GM21360 (cell line): Measurements from ENCODE around the gene TMOD2.

Experiments used
- ATAC-seq: cut with Tn5 transposase; IDR thresholded peaks from one replicate; pipeline ENCODE4 v1.9.1; 2021; ENCODE audit warnings: mild to moderate bottlenecking, moderate library complexity; ENCODE audit not compliant: unreplicated experiment

Gene TMOD2

DNA sequence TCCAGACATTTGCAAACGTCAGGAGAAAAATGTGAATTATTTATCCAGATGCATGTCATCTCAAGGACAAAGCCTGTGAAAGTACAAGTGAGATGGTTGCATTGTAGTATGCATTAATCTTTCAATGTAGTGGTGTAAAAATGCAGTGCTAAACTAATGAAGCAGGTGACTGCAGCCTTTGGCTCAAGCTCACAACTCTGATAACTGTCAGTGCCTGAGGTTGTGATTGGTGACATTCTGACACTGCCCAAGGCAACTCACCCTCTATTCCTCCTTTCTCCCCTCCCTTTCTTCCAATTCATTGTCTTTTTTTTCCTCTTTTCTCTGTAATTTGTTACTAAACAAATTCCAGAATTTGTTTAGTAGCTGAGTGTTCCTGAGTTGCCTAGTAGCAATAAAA lies 58.1 kb downstream of the TMOD2 start:
- no peak for ATAC-seq

DNA sequence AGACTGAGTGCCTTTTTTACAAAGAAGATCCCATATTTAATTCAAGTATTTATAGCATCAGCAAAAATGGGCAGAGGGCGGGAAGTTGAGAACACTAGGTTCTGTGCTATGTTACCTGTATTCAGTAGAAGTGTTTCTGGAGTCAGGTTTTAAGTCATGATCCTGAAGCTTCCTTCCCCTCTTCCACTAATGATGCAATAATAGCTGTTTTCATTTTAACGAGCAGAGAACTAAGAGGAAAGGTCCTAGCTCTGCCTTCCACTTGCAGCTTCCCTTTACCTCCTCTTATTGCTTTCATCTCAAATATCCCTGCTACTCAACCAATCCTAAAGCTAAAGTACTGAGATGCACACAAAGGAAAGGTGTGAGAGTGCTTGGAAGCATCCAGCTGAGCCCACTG lies 61.2 kb downstream of the TMOD2 start:
- no peak for ATAC-seq

DNA sequence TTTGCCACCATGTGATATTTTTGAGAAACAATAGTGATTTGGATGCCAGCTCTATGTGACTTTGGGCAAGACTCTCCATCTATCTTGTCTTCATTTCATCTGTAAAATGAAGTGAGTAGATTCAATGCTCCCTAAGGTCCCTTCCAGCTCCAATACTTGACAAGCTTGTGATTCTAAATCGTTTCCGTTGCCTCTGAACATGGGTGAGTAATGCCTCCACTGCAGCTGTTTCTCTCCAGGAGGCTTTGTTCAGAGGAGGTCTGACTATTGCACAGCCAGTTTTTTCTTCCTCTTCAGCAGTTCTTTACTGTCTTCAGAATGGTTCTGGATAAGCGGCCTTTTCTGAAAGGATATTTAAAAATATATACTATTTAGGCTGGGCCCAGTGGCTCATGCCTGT lies 63.2 kb downstream of the TMOD2 start:
- ATAC-seq: no peak

DNA sequence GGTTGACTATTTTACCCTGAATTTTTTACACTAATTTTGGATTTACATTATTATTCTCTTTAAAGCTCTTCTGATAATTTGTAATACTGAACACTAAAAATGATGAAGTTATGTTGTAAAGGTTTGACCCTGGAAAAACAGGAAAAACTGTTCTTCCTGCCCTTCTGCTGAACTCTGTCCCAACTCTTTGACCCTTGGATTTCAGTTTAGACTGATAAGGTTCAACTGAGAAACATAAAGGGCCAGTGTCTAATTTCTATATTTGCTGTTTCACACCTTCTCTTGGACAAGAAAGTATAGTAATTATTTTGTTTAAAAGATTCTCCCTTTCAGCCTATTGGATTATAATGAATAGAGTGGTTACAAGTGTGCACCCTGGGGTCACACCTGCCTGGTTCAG lies 65.2 kb downstream of the TMOD2 start:
- ATAC-seq: no peak

DNA sequence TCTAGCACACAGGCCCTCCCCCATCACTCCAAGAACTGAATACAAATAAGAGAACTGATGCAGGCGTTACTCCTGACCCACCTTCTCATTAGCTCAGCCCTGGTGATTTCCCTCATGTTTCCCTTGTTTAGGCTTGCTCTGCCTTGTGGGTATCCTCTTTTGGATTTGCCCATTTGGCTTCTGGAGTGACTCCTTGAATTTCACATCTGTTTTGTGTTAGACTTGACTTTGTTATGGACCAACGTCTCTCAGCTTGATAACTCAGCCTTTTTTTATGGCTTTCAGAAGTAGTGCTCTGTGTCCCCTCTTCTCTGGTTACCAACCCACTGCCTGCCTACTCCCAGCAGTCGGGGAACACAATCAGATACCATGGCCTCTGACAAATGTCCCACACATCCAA lies 66.8 kb downstream of the TMOD2 start:
- no peak for ATAC-seq

DNA sequence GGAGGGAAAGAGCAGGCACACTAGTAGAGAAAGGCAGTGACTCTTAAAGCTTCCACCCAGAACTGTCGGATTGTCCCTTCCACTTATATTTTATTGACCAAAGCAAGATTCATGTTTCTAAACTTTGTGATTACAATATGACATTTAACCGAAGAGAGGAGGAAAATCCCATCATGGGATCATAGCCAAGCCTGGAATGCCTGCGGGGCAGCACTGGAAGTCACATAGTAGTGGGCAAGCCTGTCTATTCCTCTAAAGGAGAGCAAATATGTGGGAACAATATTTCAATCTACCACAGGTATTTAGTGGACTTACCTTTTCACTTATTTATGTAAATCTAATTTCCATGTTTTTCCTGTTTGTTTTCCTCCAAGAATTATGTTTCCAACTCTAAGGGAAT lies 74.3 kb downstream of the TMOD2 start:
- ATAC-seq: no peak

DNA sequence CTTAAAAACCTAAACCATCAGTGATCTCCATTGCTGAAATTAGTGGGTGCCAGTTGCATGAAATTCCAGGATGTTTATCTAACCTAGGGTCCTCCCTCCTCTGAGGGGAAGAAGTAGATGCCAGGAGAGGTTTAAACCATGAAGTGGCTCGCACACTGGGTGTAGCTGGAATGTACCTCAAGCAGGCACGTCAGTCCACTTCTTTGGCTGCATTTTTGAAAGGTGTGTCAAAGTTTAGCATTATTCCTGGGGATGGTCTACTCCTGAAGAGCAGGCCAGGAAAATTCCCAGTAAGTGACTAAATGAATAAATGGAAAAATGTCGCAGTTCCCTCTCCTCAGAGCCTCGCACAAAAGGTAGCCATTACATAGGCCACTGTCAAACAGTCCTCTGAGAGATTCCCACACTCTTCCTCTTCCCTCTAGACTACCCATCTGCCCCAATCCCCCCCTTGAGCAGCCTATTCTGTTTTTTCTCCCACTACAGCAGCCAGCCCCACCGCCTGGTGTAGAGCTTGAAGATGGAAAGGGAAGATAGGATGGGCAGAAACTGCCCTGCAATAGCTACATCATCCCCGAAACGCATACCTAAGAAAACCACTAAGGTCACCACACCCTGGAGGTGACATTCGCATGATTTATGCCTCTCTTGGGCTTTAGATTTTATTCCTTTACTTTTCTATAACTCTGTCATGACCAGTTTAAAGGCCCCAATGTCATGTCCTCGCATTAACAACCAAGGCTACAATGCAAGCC lies 77.4 kb downstream of the TMOD2 start:
- no peak for ATAC-seq

DNA sequence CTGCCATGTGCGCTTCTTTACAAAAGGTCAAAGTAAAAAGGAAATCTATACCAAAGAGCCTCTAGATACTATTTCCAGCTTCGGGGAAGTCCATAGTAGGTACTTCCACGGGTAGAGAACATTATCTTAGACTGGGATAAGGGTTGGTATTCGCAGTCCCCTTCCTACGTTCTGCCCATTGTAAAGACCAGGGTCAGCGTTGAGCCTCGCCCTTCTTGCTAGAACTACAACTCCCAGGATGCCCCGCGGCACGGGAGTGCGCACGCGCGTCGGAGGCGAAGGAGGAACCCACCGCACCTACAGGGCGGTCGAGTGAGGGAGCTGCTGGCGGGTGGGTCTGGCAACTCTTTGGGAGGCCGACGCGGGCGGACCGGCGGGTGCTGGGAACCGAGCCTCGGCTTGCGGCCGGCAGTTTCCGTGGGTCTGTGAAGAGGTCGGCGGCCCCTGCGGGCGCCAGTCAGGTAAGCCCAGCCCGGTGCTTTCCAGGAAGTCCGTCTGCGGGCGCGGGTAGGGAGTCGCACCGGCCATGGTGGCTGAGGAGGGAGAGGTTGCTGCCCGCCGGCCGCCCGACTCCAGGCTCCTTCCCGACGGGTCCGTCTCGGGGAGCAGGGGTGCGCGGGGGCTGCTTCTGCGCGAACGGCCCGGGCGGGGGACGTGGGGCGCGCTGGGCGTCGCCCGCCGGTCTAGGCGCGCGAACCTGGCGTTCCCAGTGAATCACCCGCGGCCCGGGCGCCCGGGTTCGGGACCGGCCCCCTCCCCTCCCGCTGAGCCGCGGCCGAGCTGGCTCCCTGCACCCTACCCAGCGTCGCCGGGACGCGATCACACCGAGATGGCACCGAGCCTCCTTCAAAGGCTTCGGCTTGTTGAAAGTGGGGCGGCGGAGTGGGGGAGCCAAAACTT lies 78.2 kb downstream of the TMOD2 start, which contains the start of gene TMOD3:
Gene TMOD3, plus strand, starts transcription at position 278 of the 900 bp plus-strand sequence. CDS start 33,232 bp downstream, outside the sequence.
- peak; percentile 79 for ATAC-seq

DNA sequence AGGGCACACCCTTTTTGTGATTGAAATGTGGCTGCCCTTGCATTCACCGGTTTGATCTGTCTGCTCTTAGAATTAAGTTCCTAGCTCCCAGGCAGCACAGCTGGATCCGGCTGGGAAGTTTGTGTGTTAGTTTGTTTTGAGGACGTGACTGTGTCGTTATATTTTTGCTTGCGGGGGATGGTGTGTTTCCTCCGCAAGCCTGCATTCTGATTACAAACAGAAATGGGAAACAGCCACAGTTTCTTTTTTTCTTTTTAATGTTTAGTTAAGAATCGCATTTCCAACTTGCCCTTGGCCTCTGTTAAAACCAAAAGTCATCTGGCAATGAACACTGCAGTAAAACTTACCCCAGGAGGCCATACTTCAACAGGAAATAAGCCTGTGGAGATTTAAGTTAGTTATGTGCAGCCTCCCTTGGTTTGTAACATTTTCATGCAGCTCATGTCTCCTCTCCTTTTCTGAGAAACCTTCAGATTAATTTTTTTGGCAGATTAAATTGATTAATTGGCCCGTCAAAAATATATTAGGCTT lies 78.9 kb downstream of the TMOD2 start:
- ATAC-seq: no peak

DNA sequence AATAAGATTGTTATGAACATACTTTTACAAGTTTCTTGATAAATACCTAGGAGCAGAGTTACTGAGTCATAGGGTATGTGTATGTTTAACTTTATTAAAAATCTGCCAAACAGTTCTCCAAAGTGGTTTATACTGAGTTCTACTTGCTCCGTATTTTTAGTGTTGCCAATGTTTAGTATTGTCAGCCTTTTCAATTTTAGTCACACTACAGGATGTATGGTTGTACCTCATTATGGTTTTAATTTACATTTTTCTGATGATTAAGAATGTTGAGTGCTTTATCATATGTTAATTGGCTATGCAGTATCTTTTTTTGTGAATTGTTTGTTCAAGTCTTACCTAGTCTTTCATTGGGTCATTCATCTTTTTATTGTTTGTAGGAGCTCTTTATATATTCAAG lies 82.4 kb downstream of the TMOD2 start:
- no peak for ATAC-seq

DNA sequence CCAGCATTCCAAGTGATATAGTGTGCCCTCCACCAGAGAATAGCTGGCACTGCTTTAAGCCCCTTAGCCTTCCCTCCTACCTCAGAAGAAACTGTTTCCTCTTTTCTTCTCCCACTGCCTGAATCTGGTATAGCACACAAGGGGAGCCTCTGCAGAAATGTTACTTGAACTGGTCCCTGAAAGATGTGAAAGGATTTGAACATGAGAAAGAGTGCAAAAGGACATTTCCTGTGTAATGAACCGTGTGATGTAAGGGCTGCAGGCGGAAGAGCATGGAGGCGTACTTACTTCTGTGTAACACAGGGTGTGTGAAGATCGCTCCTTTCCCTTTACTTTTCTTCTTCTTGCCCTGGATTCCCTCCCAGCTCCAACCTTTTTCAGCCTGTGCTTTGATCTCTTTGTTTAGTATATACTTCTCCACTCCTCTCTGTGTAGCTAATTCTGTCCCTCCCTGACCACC lies 86.4 kb downstream of the TMOD2 start:
- ATAC-seq: peak; percentile 48

DNA sequence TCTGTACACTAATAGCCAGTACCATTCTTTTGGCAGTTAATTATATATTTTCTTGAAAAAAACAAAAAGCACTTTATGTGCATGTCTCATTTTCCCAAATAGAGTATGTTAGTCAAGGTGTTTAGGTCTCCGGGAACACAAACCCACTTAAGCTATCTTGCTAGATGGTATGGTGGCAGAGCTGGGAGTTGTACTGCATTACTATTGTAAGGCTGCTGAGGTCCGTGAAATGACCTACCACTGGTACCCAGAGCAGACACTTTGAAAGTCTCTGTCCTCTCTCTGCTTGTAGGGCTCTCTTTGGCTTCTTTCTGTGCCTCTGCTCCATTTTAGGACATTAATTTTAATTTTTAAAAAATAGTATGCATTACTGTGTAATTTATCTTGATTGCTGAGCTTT lies 86.9 kb downstream of the TMOD2 start:
- ATAC-seq: no peak

DNA sequence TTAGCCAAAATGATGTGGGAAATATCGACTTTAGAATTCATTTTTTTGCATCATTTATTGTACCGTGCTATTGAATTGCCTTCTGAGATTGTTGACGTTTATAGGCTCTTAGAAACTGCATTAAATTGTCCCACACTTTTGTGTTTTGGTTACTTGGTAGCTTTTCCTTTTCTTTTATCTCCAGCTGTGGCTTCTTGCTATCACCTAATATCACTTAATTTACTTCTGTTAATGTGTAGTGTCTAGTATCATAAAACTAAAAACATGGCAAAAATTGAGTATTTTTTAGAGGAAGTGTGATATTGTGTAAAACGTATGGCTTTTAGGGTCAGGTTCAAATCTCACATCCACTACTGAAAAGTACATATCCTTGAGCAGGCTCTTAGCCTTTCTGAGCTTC lies 89.3 kb downstream of the TMOD2 start:
- no peak for ATAC-seq

DNA sequence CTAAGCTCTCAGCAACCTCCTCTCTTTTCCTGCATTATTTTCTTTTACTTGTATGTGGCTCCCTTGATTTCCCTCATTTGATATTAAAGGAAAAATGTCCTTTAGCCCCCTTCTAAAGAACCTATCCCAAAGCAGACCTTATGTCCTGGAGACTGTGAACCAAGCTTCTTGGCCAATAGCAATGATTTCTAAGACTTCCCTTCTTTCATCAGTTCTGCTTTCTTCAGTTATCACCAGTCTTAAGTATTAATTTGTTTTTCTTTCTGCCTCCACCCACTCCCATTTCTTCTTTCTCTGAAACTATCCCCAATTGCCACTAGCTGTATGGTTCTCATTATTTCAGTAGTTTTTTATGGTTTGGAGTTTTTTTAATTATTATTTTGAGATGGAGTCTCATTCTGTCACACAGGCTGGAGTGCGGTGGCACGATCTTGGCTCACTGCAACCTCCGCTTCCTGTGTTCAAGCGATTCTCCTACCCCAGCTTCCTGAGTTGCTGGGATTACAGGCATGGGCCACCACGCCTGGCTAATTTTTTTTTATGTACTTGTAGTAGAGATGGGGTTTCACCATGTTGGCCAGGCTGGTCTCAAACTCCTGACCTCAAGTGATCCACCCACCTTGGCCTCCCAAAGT lies 90.1 kb downstream of the TMOD2 start:
- no peak for ATAC-seq

DNA sequence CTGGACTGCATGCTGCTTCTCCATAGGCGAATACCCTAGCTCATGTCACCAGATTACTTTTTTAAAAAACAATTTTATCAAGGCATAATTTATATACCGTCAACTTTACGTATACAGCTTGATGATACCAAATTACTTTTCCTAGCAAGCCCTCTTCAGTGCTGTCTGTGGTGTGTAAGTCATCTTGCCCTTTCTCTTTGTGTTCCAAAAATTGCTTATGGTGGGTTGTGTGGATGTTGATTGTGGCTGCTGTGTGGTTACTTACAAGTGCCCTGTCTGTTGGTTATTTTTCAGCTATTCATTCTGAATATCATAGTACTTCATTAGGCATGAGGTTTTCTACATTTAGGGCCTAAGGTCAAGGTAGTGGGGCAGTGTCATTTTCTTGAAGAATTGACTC lies 90.9 kb downstream of the TMOD2 start:
- no peak for ATAC-seq

DNA sequence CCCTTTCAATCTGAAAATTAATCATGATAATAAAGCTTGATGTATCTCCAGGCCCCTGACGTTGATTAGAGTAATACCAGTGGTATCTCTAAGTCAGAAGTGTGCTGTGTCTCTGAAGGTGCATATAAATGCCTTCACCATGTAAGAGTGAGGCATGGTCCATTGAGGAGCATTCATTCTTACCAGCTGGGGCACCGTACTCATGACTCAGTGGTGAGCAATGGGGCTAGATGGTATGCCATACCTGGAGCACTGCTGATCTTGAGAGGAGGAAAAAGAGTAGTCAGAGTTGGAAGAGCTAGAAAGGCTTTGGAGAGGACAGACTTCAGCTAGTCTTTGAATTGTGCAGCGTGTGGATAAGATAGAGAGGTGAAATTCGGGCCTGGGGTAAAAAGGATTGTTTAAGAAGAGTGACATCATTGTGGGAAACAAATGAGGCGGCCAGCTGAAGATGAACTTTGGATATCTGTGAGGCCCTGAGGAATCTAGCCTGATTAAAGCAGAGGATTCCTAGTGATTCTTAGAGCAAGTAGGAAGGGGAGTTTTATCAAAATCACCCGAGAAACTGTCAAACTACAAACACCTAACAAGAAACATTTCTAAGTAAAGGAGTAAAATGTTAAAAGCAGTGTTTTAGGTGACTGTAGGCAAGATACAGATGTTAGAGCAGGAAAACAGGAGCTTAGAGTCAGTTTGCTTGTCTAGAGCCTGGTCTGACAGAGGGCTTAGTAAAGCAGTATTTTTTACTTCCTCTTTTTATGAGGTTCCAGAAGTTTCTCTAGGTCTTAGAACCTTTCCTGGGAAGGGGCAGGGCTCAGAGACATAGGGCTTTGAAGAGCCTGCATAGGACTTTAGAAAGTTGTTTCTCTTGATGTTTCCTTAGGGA lies 91.7 kb downstream of the TMOD2 start:
- no peak for ATAC-seq

DNA sequence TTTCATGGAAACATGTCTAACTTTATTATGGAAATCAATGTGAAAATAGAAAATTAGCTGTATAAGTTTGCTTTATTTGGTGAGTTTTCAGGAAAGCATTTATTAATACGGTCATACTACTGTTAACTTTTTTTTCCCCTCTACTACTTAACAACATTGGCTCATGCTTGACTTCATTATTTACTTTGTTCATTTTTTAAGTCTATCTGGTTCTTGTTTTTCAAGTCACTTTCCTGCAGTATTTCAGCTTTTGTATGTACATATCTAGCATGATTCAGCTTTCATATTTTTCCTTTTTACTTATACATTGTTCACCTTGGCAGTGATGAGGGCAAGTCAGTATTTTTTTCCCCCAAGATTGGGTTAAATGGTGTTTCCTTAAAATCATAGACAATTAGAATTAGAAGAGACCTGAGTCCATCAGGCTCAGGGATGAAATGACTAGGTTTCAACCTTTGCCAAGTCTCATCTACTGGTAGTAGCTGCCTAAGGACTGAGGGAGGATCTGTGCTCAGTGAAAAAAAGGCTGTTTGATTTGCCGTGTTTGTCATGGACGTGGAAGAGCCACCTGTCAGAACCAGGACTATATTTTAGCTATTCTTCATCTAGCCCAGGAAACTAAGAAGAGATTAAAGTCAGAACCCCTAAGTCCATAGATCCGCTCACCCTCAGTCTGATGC lies 93.5 kb downstream of the TMOD2 start:
- no peak for ATAC-seq

DNA sequence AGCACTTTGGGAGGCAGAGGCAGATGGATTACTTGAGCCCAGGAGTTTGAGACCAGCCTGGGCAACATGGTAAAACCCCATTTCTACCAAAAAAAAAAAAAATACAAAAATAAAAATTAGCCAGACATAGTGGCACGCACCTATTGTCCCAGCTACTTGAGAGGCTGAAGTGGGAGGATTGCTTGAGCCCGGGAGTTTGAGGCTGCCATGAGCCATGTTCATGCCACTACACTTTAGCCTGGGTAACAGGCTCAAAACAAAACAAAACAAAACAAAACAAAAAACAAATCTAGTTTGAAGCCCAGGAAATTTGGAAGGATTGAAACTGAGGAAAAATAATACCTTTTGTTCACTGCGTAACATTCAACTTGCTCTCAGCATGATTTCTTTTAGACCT lies 94.7 kb downstream of the TMOD2 start:
- no peak for ATAC-seq

DNA sequence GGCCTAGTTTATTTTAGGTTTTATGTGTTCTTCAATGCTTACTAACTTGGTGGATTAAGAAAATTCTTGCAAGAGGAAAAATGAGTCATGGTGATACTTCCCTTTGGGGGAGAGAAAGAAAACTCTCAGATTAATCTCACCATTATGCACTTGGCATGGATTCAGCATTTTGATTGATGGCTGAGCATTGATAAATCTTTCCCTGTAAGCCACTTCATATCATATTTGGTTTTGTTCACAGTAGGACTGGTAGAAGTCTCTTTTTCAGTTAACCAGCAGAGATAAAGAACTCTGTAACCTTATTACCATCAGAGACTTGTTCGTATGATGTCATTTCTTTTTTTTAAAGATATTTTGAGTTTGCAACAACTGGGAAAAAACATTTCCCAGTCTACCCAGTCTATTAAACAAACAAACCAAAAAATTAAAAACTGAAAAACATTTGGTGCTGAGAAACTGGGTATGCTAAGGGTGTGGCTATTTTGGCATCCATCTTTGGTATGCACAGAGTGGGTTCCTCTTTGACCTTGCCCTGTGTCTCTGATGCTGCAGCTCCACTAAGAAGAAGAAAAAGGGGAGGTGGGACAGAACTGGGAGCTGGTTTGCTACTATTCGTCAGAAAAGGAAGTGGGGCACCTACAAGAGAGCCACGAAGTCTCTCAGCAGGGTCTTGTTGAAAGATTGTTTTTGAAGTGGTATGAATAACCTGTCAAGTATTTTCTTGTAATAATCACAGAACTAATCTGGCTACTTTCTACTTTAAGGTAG lies 95.2 kb downstream of the TMOD2 start:
- no peak for ATAC-seq
